PC-3 (cell line): Measurements from ENCODE around the gene ZNF24. TPM values are rescaled to one million over a fixed set of nuclear protein-coding genes. Genes with fewer than 3 reads are reported as not detected.
A peak's percentile ranks its signal among the peaks of the same experiment; 100 is the strongest.

Source experiments
- ATAC-seq: fragments of 200-7000 bp; cut with Tn5 transposase; 2 replicates; pipeline ENCODE4 v1.9.1; 2020; ENCODE audit warnings: mild to moderate bottlenecking, moderate library complexity
- BruUV-seq: library from RNA; stranded (reverse); fragments of 400-500 nt; replicated peaks from 2 replicates; lab custom pipeline; 2021; lab: Mats Ljungman, UMichigan
- CTCF ChIA-PET: fragments of 300-600 bp; sonication (Branson Sonifier 250); formaldehyde crosslinking; loops from one replicate; lab custom pipeline; 2022; ENCODE audit warnings: antibody characterized with exemption; lab: Charles Lee
- POLR2A ChIA-PET: fragments of 300-600 bp; sonication (Branson Sonifier 250); formaldehyde crosslinking; loops from one replicate; lab custom pipeline; 2022; ENCODE audit warnings: antibody characterized with exemption; ENCODE audit not compliant: unreplicated experiment; lab: Charles Lee
- DNase-seq: peaks from one replicate; pipeline ENCODE4 v3.0.0-alpha.2; 2015
- H2AFZ ChIP-seq: fragments of 300-600 bp; sonication (generic); 2 replicates; pipeline ENCODE4 v1.6.0; 2016; ENCODE audit warnings: antibody characterized with exemption, low read length
- H3F3A ChIP-seq: fragments of 300-600 bp; sonication (generic); one replicate; pipeline ENCODE4 v1.6.0; 2017; ENCODE audit warnings: antibody characterized with exemption, low read length, control low read depth, mild to moderate bottlenecking; ENCODE audit not compliant: unreplicated experiment
- H3K27ac ChIP-seq: fragments of 300-600 bp; sonication (generic); 2 replicates; pipeline ENCODE4 v1.5.1; 2016; ENCODE audit warnings: mild to moderate bottlenecking, low read length
- H3K27me3 ChIP-seq: fragments of 300-600 bp; sonication (generic); 2 replicates; pipeline ENCODE4 v1.6.1; 2016; ENCODE audit warnings: low read length, mixed read lengths
- H3K36me3 ChIP-seq: fragments of 300-600 bp; sonication (generic); 2 replicates; pipeline ENCODE4 v1.6.1; 2016; ENCODE audit warnings: low read depth, mixed run types, low read length, mixed read lengths
- H3K4me1 ChIP-seq: fragments of 300-600 bp; sonication (generic); 2 replicates; pipeline ENCODE4 v1.5.1; 2016; ENCODE audit warnings: low read length; ENCODE audit not compliant: insufficient read depth
- H3K4me2 ChIP-seq: fragments of 300-600 bp; sonication (generic); 2 replicates; pipeline ENCODE4 v1.6.0; 2016; ENCODE audit warnings: low read length
- H3K4me3 ChIP-seq: fragments of 300-600 bp; sonication (generic); 2 replicates; pipeline ENCODE4 v1.5.1; 2016; ENCODE audit warnings: mild to moderate bottlenecking, low read length, mixed read lengths
- H3K79me2 ChIP-seq: fragments of 300-600 bp; sonication (generic); 2 replicates; pipeline ENCODE4 v1.6.1; 2017; ENCODE audit warnings: low read length, mixed read lengths
- H3K9ac ChIP-seq: fragments of 300-600 bp; sonication (generic); 2 replicates; pipeline ENCODE4 v1.6.0; 2016; ENCODE audit warnings: mild to moderate bottlenecking, low read length
- H3K9me2 ChIP-seq: fragments of 300-600 bp; sonication (generic); replicated peaks from 2 replicates; pipeline ENCODE4 v1.6.1; 2016; ENCODE audit warnings: mixed run types, low read length, mixed read lengths
- H3K9me3 ChIP-seq: fragments of 300-600 bp; sonication (generic); 2 replicates; pipeline ENCODE4 v1.6.1; 2016; ENCODE audit warnings: low read length, mixed read lengths
- H4K20me1 ChIP-seq: fragments of 300-600 bp; sonication (generic); 2 replicates; pipeline ENCODE4 v1.6.1; 2016; ENCODE audit warnings: low read length, mixed read lengths
- EZH2 ChIP-seq: fragments of 300-600 bp; sonication (generic); IDR thresholded peaks from one replicate; pipeline ENCODE4 v1.6.1; 2017; ENCODE audit warnings: antibody characterized with exemption, mild to moderate bottlenecking, low read length; ENCODE audit not compliant: unreplicated experiment
- EZH2phosphoT487 ChIP-seq: fragments of 300-600 bp; sonication (generic); IDR thresholded peaks from 2 replicates; pipeline ENCODE4 v1.6.1; 2018; ENCODE audit warnings: mild to moderate bottlenecking, antibody characterized with exemption, low read length, borderline replicate concordance
- intact Hi-C: fragments of 100-400 bp; cut with micrococcal nuclease; formaldehyde crosslinking; loops from 2 replicates; pipeline ENCODE4 v1.9.0; 2023
- total RNA-seq: library from RNA; depleted of rRNA; stranded (reverse); fragments of >200 nt; gene quantifications from 2 replicates; pipeline ENCODE4 v1.2.3, GENCODE V29; 2014
- TF ChIP-seq, protein P1 (sequence below): fragments of 300-600 bp; sonication (generic); conservative IDR thresholded peaks from 2 replicates; pipeline ENCODE4 v1.5.1; 2017; ENCODE audit warnings: antibody characterized with exemption, low read depth, mild to moderate bottlenecking, low read length

Gene ZNF24
- total RNA-seq, 1 experiment from 2014 or later = 11.0 TPM

DNA sequence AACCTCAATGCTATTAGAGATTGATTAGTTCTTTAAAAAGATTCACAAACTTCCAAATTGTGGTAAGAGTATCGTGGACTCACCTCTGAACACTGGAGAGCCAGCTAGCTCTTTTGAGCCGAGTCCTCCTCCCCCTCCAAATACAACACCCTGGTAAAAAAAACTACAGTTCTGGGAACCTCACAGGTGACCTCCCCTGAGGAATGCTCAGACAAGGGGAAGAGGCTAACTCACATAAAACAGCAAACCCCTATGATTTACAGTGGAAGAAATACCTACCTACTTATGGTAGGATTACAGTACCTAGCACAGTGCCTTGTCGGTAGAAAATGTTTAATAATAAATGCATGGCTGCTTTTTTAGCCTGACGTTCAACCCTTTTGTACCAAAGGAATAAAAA lies 8.4 kb downstream of the ZNF24 start:
- Histone ChIP-seq H3K4me1 (no peaks in the 10 kb centered on the region), H4K20me1 (no peaks in the 10 kb centered on the region), H3F3A (no peaks in the 10 kb centered on the region), H3K27me3 (no peaks in the 10 kb centered on the region), H3K79me2 (peaks cover 5% of the 10 kb centered on the region), H3K27ac (no peak overlapping the region), H3K36me3 (peaks cover 28% of the 10 kb centered on the region), H3K9ac (no peak overlapping the region), H3K9me2 (no peaks in the 10 kb centered on the region), H3K4me2 (no peak overlapping the region), H2AFZ (no peak overlapping the region), H3K4me3 (no peak overlapping the region), H3K9me3 (no peaks in the 10 kb centered on the region)
- intact Hi-C loops = no loop called here
- no peak for ATAC-seq
- CTCF ChIA-PET = no interaction called here
- POLR2A ChIA-PET = no interaction called here
- DNase-seq = no peak
- TF ChIP-seq EZH2phosphoT487 = no peak
- no TSS peak for BruUV-seq

DNA sequence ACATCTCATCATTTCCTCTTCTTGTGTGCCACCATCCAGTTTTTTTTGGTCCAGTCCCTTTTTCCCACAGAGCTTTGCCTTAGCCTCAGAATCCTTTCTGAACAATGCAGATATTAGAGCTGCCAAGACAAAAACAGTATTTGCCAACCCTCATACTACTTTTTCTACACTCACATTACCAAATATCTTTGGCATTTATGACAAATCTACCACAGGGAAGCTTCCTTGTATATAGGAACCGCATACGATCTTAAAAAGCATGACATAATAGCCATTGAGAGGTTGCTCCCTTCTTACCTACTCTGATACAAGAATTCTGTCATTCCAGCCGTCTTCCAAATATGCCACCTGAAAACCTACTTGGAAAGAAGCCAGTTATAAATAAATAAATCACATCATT lies 9.4 kb downstream of the ZNF24 start:
- intact Hi-C loops = no loop called here
- peaks cover 26% of the 10 kb centered on the region for H3K36me3 ChIP-seq
- no peak overlapping the region for H3K27ac ChIP-seq
- no peaks in the 10 kb centered on the region for H3K9me3 ChIP-seq
- no peaks in the 10 kb centered on the region for H3K27me3 ChIP-seq
- POLR2A ChIA-PET = no interaction called here
- CTCF ChIA-PET = no interaction called here
- ATAC-seq (no peak), DNase-seq (peak; percentile 10)
- no peaks in the 10 kb centered on the region for H3K79me2 ChIP-seq
- no TSS peak for BruUV-seq
- TF ChIP-seq EZH2phosphoT487 = no peak
- TF ChIP-seq, protein P1, sequence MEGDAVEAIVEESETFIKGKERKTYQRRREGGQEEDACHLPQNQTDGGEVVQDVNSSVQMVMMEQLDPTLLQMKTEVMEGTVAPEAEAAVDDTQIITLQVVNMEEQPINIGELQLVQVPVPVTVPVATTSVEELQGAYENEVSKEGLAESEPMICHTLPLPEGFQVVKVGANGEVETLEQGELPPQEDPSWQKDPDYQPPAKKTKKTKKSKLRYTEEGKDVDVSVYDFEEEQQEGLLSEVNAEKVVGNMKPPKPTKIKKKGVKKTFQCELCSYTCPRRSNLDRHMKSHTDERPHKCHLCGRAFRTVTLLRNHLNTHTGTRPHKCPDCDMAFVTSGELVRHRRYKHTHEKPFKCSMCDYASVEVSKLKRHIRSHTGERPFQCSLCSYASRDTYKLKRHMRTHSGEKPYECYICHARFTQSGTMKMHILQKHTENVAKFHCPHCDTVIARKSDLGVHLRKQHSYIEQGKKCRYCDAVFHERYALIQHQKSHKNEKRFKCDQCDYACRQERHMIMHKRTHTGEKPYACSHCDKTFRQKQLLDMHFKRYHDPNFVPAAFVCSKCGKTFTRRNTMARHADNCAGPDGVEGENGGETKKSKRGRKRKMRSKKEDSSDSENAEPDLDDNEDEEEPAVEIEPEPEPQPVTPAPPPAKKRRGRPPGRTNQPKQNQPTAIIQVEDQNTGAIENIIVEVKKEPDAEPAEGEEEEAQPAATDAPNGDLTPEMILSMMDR = no peak
- TF ChIP-seq EZH2 = no peak
- H3K9me2 ChIP-seq = no peaks in the 10 kb centered on the region
- H3K4me2 ChIP-seq = no peak overlapping the region
- no peak overlapping the region for H3K4me3 ChIP-seq
- H2AFZ ChIP-seq = no peak overlapping the region
- no peaks in the 10 kb centered on the region for H3F3A ChIP-seq
- no peaks in the 10 kb centered on the region for H3K4me1 ChIP-seq
- H4K20me1 ChIP-seq = no peaks in the 10 kb centered on the region
- H3K9ac ChIP-seq = no peak overlapping the region

DNA sequence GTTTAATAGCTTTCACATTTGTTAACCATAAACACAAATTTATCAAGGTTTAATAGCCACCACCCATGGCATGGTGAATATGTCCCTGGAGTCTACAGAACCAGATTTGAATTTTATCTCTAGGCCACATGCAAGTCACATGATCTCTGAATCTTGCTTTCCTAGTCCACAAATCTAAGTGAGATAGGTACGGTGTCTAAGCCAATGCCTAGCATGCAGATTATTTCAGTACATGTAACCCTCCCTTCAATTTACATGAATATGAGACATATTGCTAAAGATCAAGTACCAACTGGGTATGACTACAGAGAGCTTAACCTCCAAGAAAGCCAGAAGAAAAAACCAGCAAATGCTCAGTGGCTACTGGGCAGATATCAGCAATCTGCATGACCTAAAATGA lies 10.0 kb downstream of the ZNF24 start:
- H3K9me2 ChIP-seq = no peaks in the 10 kb centered on the region
- H3K4me2 ChIP-seq = no peak overlapping the region
- ATAC-seq = no peak
- H3K4me3 ChIP-seq = no peak overlapping the region
- no peaks in the 10 kb centered on the region for H3K79me2 ChIP-seq
- H3K27ac ChIP-seq = no peak overlapping the region
- no peak overlapping the region for H2AFZ ChIP-seq
- H3K36me3 ChIP-seq = peaks cover 21% of the 10 kb centered on the region
- ChIA-PET CTCF (no interaction called here), POLR2A (no interaction called here)
- H3K27me3 ChIP-seq = no peaks in the 10 kb centered on the region
- no peak for DNase-seq
- intact Hi-C loops = no loop called here
- H4K20me1 ChIP-seq = no peaks in the 10 kb centered on the region
- no peaks in the 10 kb centered on the region for H3F3A ChIP-seq
- no peaks in the 10 kb centered on the region for H3K4me1 ChIP-seq
- TF ChIP-seq, protein P1 = no peak
- TF ChIP-seq EZH2 (no peak), EZH2phosphoT487 (no peak)
- no TSS peak for BruUV-seq
- H3K9me3 ChIP-seq = no peaks in the 10 kb centered on the region
- H3K9ac ChIP-seq = no peak overlapping the region
